Measurements from ENCODE around the gene ARHGAP12.

Gene ARHGAP12

DNA sequence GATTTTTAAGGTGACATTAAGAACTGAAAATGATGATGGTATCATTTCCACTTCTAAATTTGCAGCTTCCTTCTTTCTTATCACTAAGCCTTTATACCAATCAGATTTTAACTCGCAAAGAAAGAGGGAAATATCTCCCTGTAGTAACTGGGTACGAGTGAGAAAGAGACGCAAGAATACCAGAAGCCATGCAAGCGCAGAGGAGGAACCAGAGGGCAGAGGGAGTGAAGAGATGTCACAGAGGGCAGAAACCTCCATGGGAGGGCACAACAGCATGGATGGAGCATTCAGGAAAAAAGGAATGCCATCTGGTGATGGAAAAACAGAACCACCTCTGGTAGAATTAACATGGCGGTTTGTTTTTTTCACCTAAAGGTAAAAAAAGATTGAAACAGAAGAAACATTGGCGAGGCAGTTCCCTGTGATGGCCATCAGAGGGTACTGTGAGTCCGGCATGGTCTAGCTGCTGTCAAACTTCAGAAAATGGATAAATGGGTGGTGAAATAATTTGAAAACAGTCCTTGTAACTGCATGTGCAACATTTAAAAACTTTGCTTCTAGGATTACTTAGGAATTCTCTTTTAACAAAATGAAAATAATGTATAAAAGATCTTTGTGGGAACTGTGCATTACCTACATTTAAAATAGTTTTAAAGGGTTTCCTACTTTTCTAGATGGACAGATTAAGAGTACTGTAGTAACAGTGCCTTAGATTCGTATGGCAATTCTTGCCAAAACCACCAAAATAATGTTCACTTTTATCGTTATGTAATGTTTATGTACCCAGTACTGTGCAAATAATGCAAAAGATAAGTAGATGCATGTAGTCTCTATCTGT, 91.8 kb downstream of the ARHGAP12 start:
- no peak overlapping the region for H3K4me3 ChIP-seq (replicated peaks in 1 of 2; ENCODE audit: low read depth in 2 of 2, low read length in 2 of 2)
- peak; percentile 90 for TF ChIP-seq CTCF (IDR thresholded peaks at IDR 0.05; ENCODE audit: low read depth, low read length)
- peak; percentile 62 to 64 for DNase-seq (ENCODE audit: low read depth in 2 of 2)

DNA sequence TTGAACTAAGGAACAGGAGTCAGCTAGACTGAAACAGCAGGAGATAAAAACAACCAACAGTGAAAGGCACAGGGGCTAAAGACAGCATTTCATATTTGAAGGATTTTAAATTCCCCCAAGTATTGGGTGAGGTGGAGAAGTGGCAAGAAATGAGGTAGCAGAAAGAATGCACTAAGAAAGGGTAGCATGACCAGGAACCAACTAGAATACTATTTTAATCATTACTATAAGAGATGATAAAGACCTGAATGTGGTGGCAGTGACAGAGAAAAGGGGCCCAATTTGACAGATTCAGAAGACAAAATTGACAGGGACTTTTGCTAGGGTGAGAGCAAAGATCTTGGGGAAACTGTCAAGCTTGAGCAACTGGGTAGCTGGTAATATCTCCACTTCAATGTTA, 94.9 kb downstream of the ARHGAP12 start:
- no peak overlapping the region for H3K4me3 ChIP-seq (replicated peaks in 1 of 2; ENCODE audit: low read depth in 2 of 2, low read length in 2 of 2)
- no peak for TF ChIP-seq CTCF (IDR thresholded peaks at IDR 0.05; ENCODE audit: low read depth, low read length)
- DNase-seq (ENCODE audit: low read depth in 2 of 2): no peak

DNA sequence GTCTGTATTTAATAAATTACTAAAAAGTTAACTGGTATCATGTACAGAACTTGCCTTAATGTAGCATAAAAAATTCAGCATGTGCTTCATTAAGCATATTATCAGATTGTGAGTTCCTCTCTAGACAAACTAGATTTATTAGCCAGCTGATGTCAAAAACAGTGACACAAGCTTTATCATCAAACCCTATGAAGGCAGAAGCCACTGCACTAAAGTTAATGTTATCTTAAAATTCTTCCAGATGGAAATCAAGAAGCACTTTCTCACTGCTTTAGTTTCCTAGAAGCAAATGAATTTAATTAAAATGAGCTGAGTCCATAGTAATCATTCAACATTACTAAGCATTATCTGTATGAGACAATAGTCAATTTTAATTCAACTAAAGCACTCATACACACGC, 96.4 kb downstream of the ARHGAP12 start:
- H3K4me3 ChIP-seq (replicated peaks in 1 of 2; ENCODE audit: low read depth in 2 of 2, low read length in 2 of 2): no peak overlapping the region
- DNase-seq (ENCODE audit: low read depth in 2 of 2): no peak
- no peak for TF ChIP-seq CTCF (IDR thresholded peaks at IDR 0.05; ENCODE audit: low read depth, low read length)

DNA sequence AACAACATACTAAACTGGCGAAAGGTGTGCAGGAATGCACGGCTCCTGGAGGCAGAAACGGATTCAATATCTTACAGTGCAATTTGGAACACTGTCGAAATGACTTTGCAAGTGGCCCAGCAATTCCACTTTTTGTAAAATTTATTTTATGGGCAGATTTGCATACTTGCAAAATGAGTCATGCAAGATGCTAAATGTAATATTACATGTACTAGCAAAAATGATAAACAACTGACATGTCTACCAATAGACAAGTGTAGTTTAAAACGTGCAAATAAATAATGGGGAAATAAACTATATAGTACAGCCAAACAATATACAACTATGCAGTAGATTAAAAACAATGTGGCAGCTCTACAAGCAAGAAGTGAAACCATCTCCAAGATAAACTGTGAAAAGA, 97.7 kb downstream of the ARHGAP12 start:
- TF ChIP-seq CTCF (IDR thresholded peaks at IDR 0.05; ENCODE audit: low read depth, low read length): no peak
- no peak overlapping the region for H3K4me3 ChIP-seq (replicated peaks in 1 of 2; ENCODE audit: low read depth in 2 of 2, low read length in 2 of 2)
- peak; percentile 35 to 53 for DNase-seq (ENCODE audit: low read depth in 2 of 2)

GRCh38 chr10:31829776-31830175, 98.9 kb downstream of the ARHGAP12 start:
- no peak overlapping the region for H3K4me3 ChIP-seq (replicated peaks in 1 of 2; ENCODE audit: low read depth in 2 of 2, low read length in 2 of 2)
- no peak for TF ChIP-seq CTCF (IDR thresholded peaks at IDR 0.05; ENCODE audit: low read depth, low read length)
- no peak for DNase-seq (ENCODE audit: low read depth in 2 of 2)

GRCh38 chr10:31823358-31823757, 105.3 kb downstream of the ARHGAP12 start:
- TF ChIP-seq CTCF (IDR thresholded peaks at IDR 0.05; ENCODE audit: low read depth, low read length): no peak
- no peak overlapping the region for H3K4me3 ChIP-seq (replicated peaks in 1 of 2; ENCODE audit: low read depth in 2 of 2, low read length in 2 of 2)
- DNase-seq (ENCODE audit: low read depth in 2 of 2): no peak

Measured in cardiac fibroblast (primary cell).